GDM1 (cell line): ENCODE results near the gene HMGXB4.

Source experiments
- DNase-seq: peaks from one replicate; lab custom pipeline; 2025; lab: John Stamatoyannopoulos, UW

Gene HMGXB4

DNA sequence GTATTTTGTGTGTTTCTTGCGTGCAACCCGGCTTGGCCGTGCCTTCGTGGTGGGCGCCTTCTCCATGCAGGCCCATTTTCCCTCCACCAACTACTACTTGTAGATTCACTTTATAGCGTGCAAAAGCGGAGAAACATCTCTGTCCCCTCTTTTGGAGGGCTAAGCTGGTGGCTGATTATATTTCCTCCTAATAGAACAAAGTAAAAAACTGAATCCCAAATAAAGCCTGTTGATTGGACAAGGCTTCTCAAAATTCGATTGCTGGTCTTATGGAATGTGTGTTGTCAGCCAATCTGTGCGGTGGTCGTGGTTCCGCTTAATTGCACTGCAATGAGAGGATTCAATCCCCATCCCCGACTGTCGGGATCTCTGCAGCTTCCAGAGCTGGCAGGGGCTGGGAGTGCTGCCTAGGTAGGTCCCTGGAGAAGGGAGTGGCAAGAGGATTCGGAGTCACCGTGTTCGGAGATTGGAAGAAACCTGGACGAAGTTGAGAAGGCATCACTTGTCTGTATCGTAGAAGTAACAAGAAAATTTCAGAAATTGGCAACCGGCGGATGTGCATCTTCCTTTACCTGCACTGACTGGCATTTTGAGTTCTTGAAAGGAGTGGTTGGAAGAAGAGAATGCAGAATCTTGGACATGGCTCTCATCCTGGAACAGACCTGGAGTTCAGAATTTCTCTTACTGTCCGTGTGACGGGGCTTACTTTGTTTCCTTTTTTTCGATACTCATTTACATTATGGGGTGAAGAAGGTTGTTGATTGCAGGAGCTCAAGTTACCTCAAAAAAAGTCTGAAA is 1.1 kb downstream of the HMGXB4 start:
- no peak for DNase-seq

DNA sequence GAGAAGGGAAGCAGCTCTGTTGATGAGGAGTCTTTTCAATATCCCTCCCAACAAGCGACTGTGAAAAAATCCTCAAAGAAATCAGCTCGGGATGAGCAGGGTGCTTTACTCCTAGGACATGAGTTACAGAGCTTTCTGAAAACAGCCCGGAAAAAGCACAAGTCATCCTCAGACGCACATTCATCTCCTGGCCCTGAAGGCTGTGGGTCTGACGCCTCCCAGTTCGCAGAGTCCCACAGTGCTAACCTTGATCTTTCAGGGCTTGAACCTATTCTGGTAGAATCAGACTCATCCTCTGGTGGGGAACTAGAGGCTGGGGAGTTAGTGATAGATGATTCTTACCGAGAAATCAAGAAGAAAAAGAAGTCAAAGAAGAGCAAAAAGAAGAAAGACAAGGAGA is 7.7 kb downstream of the HMGXB4 start:
- DNase-seq, result no peak

- DNase-seq, result no peak
Observed at GRCh38 chr22:35266277-35266676, 9.0 kb downstream of the HMGXB4 start.

DNA sequence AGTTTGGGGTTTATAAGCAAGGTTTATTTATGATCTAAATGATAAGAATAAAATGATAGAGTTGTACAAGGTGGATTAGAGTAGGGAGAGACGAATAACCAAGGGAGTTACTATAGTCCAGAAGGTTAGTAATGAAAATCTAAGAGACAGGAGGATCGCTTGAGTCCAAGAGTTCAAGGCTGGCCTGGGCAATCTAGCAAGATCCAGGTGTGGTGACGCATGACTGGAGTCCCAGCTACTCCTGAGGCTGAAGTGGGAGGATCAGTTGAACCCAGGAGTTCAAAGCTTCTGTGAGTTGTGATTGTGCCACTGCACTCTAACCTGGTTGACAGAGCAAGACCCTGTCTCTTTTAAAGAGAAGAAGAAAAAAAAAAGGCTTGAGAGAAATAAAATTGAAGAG is 12.3 kb downstream of the HMGXB4 start:
- no peak for DNase-seq

GRCh38 chr22:35274154-35274871 is 17.0 kb downstream of the HMGXB4 start:
- DNase-seq, result no peak

DNA sequence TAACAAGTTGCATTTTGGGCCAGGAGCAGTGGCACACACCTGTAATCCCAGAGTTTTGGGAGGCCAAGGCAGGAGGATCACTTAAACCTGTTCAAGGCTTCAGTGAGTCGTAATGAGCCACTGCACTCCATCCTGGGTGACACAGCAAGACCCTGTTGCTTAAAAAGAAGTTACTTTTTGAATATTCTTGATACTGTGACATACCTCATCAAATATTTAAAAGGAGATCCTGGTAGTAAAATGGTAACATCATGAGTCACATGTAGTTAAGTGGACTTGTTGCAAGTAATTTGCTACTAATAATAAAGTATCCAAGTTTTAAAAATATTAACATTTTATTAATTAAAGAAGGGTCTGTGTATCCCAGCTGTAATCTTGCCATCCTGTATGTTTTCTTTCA is 18.3 kb downstream of the HMGXB4 start:
- DNase-seq, result no peak

GRCh38 chr22:35276019-35276418 is 18.7 kb downstream of the HMGXB4 start:
- no peak for DNase-seq

DNA sequence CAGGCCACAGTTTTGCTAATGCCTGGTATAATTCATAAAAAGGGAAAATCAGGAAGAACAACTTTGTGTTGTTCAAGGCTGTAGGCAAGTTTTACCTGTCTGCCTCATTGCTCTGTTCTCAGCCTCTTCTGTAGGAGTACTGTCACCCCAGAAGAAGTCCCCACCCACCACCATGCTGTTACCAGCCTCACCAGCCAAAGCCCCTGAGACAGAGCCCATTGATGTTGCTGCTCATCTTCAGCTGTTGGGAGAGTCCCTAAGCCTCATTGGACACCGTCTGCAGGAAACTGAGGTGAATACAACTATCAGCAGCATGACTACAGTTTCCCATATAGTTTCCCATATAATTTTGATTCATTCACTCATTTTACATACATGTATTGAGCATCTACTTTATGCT is 30.8 kb downstream of the HMGXB4 start:
- no peak for DNase-seq

DNA sequence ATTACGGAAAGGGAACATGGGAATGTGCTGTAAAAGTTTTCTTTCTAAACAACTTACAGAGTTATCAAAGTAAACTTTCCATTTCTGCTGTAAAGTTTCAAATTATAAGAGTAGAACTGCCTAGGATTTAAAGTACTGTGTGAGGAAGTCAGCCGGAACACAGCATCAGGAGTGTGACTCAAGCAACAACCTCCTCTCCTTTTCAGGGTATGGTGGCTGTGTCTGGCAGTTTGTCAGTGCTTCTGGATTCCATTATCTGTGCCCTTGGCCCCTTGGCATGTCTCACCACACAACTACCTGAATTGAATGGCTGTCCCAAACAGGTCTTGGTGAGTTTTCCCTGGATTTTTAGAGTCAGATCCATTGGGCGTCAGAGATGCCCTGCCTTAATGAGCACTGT is 35.5 kb downstream of the HMGXB4 start:
- no peak for DNase-seq

DNA sequence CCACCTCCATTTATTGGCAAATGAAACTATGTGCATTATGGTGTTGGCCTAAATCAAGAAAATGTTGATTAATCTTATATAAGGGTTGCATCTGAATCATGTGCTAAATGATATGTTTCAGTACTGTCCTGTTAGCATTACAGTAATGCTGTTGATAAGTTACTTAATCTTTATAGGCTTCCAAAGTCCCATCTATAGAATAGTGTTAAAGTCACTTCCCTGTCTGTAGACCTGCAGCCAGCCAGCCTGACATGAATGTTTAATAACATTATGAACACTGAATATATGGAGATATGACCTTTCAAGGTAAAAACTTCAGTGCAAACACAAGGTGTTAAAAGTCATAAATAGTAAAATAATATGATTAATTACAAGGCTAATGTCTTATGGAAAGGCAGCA is 38.8 kb downstream of the HMGXB4 start:
- DNase-seq, result no peak

DNA sequence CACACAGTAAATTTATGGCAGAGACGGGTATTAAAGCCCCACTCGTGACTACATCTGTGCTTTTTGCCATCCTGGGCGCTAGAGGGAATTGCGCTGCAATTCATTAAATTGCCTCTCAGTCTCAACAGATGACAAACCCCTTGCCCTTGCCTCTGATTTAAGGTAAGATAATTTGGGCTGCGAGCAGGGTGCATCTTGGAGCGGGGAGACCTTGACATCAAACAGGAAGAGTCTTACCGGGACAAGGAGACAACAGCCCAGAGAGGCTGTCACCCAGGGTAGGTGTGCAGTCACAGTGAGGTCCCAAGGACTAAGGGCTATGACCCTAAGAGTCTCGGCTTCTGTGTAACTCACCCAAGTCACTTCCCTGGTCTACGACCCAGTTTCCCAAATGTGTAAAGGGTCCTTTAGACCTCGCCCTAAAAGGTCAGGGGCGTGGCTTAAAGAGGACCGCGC is 42.0 kb downstream of the HMGXB4 start:
- no peak for DNase-seq

DNA sequence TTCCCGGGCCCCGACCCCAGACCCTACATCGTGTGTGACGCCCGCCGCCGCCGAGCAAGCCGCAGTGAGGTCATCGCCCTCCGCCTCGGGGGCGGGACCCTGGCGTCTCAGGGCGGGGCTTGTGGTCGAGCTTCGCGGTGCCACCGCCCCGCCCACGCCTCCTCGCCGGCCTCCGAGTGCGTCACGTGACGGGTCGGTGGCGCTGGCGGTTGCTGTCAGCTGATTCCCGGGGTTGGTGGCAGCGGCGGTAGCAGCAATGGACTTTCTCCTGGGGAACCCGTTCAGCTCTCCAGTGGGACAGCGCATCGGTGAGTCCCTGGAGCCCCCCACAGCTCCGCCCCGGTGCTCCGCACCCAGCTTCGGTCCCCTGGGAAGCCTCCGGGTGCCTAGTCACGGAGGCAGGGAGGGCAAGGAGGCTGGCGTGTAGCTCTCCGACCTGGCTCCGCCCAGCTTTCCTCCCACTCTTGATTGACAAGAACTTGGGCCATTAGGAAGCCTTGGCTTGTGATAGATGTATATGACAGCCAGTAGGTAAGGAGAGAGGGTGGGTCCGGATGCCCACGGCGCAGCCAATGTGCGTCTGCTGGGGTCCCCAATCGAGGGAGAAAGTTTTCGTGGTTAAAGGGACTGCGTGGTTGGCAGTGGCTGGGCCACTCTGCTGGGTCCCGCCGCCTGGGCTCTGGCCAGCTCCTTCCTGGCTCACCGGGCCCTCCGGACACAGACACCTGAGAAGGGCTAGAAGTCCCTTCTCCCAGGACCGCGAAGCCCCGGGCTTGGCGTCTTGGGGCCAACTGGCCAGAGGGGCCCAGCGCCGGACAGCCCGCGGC is 42.6 kb downstream of the HMGXB4 start, which contains the start of gene TOM1:
Gene TOM1 (plus strand): TSS at position 222 of the 827 bp plus-strand sequence. CDS start 35 bp downstream, at position 257.
- peak; percentile 94 for DNase-seq

- no peak for DNase-seq
Observed at GRCh38 chr22:35301372-35301874, 44.1 kb downstream of the HMGXB4 start.

DNA sequence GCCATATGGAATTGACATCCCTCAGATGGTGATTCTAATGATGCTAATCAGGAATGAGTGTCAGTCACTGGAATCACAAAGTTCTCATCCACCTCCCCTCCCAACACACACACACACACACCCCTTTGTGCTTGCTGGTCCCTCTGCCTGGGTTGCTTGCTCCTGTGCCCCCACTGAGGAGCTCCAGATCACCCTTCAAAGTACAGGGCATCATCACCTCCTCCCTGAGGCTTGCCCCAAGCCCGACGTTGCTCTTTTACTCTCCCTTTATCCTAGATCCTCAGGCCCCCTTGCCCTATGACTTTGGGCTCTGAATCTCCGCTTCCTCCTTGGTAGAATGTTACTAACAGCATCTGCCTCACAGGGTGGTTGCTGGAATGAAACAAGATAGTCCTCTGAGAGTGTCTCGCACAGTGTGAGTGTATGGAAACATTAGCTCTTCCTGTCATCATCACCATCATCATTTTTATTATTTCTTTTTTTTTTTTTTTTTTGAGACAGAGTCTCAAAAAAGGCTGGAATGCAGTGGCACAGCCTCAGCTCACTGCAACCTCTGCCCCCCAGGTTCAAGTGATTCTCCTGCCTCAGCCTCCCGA is 45.8 kb downstream of the HMGXB4 start:
- no peak for DNase-seq

DNA sequence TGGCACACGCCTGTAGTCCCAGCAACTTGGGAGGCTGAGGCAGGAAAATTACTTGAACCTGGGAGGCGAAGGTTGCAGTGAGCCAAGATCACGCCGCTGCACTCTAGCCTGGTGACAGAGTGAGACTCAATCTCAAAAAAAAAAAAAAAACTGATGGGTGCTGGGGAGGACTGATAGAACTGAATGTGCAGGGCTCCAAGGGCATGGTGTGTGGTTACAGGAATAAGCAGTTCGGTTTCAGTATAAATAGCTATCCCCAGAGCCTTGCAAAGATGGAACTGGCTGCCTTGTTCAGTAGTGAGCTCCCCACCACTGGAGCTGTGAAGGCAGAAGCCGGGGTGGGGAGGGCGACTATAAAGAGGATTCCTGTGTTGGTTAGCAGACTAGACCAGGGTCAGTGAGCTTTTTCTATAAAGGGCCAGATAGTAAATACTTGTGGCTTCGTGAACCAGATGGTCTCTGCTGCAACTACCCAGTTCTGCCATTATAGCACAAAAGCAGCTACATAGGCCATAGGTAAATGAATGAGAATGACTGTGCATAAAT is 48.3 kb downstream of the HMGXB4 start:
- no peak for DNase-seq

DNA sequence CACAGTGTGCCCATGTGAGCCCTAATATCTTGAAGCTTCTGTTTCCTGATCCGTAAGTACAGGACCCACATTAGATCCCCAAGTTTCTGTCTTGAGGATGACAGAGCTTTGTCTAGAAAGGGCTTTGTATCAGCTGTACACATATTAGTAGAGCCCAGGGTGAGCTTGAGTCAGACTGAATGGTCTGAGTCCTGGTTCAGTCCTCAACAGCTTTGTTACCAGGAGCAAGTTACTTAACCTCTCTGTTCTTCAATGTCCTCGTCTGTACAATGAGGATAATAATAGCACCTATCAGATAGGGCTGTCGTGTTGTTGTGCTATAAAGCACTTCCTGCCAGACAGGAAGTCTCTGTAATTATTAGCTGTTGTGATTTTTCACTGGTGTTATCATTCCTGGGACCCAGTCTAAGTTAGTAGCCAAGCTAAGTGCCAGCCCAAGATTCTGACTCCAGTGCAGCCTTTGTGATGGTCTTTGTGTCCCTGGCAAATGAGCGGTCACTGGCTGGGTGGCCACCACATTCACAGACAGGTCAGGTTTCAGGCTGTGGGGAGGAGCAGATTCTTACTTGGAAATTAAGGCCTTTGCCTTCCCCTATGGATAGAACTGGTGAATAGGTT is 49.2 kb downstream of the HMGXB4 start:
- no peak for DNase-seq

DNA sequence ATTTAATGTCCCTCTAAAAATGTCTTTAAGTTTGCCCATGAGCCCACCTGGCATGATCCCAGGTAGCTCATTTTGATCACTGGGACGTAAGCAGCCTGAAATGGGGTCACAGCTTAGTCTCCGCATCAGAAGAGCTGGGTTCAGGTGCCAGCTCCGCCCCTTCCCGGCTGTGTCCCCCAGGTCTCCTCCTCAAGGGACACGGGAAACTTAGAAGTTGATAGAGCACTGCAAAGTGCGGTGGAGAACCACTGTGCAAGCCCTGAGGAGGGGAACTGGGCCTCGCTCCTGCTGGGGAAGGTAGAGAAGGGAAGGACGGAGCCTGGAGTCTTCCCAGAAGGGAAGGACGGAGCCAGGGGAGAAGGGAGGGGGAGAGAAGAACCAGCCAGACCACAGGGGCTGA is 50.1 kb downstream of the HMGXB4 start:
- no peak for DNase-seq

- DNase-seq, result no peak
Observed at GRCh38 chr22:35307892-35308291, 50.6 kb downstream of the HMGXB4 start.

- DNase-seq, result no peak
Observed at GRCh38 chr22:35308480-35309021, 51.3 kb downstream of the HMGXB4 start.
